Adipose tissue (tissue), 3 donors: ENCODE measurements around the gene C20orf144. TPM values are rescaled to one million over a fixed set of nuclear protein-coding genes. Genes with fewer than 3 reads are reported as not detected.

ENCODE experiments used
- H3K27ac ChIP-seq: one replicate; pipeline ENCODE4 v1.5.1; 2013; ENCODE audit warnings: low read depth, low read length
- WGBS, 3 donors: extraction: QIAGEN DNeasy Blood & Tissue Kit; methylation state at CpG; one replicate each; pipeline ENCODE4 v1.1.7; 2013; 5-methylcytosine and 5-hydroxymethylcytosine counted together
- polyA plus RNA-seq, 3 donors: library from polyadenylated mRNA; stranded (reverse); fragments of 200-250 nt; gene quantifications; one replicate each; pipeline ENCODE4 v1.2.3, GENCODE V29; 2013
- donor health status: healthy with polysubstance abuse.
- donor health status: Bipolar disorder and iron deficiency.
- donor health status: healthy.

The C20orf144 gene
- polyA plus RNA-seq, 3 donors = 0.05 to 0.11 (median 0.06) TPM

DNA sequence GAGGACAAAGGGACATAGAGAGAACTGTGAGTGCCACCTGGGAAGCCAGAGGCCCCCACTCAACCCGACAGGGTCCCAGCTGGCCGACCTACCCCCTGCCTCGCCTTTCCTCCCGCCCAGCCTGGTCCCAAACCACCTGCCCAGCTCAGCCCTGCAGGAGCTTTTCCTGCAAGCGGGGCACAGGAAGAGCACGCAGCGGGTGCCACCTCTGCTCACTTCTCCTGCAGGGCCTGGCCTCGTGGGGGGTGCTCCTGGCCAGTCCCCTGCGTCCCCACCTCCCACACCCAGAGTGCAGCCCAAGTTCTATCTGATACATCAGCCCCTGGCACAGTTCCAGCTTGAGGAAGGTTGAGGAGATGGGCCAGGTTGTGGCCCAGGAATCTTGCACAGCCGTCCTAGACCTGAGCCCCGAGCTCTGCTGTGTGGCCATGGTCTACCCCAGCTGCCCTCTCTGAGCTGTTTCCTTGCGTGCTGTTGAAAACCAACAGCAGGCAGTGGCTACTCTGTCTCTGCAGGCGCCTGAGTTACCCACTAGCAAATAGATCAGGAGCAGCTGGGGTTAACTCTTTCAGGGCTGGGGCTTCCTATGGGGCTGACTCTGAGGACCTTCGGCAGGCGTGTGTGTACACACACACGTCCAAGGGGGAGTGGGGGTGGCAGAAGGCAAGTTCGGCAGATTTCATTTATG, 10.4 kb downstream of the C20orf144 start:
- H3K27ac ChIP-seq = no peak overlapping the region
- WGBS, 3 donors = 58 to 68% (median 61%) methylated on average over 17 of the region's 17 CpGs

DNA sequence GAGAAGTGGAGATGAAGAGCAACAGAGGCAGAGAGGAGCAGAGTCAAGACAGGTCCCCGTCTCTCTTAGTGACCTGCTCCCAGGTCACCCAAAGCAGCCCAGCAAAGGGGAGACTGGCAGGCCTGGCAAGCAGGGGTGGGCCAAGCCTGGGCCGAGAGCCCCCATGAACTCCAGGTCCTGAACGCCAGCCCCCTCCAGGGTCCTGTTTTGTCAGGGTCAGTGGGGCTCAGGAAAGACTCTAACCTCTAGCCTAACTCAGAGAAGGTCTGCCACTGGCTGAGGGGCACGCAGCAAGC, 10.9 kb downstream of the C20orf144 start:
- 56 to 83% (median 77%) methylated on average over 4 of the region's 4 CpGs for WGBS, 3 donors
- no peak overlapping the region for H3K27ac ChIP-seq

DNA sequence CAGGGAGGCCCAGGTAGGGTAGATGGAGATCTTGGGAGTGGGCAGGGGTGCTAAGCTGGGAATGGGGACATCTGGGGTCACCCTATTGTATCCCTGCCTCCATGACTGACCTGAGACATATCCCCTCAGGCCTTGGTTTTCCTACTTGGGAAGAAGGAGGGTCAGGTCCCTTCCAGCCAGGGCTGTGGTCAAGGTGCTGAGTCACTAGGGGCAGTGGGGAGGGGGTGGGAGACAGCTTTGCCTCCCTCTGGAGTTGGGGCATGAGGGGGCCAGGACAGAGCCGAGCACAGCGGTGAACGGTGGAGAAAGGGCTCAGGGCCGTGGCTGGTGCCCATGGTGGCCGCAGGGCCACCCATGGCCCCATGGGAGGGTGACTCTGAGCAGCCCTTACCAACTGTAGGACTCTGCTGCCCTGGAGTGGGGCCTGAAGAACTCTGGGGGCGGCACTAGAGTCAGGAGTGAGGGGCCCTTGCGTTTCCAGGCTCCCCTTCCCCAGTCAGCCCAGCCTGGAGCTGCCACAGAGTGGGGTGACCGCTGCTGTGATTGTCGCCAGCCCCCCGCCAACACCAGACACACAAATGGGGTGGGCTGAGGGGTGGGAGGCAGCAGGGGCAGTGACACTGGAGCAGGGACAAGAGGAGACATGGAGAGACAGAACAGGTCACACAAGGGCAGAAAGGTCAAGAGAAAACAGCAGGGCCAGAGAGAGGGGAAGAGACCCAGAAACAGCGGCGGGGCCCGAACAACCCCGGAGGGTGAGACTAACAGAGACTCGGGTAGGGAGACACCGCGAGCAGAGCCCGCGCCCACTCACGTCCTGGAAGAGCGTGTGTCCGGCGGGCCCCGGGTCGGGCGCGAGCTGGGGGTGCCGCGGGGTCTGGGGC, 11.5 kb downstream of the C20orf144 start:
- 14 to 28% (median 22%) methylated on average over 17 to 29 of the region's 29 CpGs for WGBS, 3 donors

DNA sequence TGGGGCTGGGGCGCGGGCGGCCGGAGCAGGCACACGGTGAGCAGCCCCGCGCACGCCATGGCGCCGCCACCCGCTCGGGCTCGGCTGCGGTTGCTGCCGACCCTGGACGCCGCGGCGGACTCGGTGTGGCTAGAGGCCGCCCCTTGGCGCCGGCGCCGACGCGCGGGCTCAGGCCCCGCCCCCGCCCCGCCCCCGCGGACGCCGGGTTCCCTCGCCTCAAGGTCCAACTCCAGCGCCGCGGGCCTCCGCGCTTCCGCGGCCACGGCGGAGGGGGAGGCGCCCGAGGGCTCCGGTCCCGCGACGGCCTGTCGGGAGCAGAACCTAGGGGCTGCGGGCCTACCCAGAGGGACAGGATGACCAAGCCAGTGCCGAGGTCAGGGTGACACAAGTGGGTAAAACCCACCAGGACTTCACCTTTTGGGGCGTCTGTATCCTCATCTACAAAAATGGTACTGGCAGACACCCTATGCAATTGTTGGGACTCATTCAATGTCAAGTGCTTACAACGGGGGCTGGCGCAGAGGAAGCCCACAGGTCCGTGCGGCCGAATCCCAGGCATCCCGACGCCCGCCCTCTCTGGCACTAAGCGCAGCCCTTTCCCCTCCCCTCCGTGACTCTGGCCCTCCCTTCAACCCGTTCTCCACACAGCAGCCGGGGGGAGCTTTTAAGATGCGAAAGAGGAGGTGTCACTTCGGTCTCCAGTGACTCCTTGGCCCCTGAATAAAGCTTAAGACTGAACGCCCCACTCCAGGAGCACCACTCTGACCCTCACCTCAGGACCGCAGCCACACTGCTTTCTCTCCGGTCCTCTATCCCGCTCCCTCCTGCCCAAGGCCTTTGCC, 12.4 kb downstream of the C20orf144 start, which contains the start of gene NECAB3:
TSS of gene NECAB3 (minus strand) at position 135 of the 842 bp plus-strand sequence. CDS start at position 59, 76 bp downstream.
- peak within 1 kb of the TSS; percentile 75 for H3K27ac ChIP-seq
- WGBS, 3 donors = 5 to 6% (median 5%) methylated on average over 51 to 73 of the region's 73 CpGs

More for the DNA sequence above, 11.5 kb downstream of the C20orf144 start:
- no peak overlapping the region for H3K27ac ChIP-seq

DNA sequence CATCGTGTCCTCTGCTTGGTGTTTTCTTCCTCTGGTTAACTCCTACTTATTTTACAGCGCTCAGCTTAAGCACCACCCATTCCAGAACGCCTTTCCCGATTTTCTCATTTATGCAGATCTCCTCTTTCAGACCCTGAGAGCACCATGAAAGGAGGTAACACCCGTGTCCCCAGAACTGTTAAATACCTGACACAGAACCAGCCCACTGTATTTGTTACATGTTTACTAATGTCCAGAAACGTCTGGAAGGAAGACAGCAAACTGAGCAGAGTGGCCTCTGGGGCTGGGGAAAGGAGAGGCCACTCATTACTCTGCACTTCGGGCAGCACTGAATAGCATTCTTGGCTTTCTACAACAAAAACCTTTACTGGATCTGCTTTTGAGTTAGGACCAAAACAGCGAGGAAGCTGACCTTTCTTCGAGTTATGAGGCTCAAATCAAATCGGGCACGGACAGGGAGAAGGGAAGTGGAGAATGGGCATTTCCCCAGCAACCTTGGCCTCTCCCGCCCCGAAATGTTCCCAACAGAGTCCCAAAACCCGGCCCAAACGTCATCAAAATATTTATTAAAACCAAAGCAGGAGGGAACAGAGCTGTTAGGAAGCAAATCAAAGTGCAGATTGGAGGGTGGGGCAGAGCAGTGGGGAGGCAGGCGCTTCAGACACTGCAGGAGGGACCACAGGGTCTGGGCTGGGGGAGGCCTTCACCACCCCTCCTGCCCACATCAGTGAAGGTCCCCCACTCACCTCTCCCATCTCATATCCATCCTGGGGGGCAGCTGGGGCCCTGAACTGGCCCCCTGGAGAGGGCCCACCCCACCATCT, 13.2 kb downstream of the C20orf144 start:
- WGBS, 3 donors = 44 to 61% (median 52%) methylated on average over 16 of the region's 16 CpGs
- H3K27ac ChIP-seq = peak overlapping the region; percentile 75

DNA sequence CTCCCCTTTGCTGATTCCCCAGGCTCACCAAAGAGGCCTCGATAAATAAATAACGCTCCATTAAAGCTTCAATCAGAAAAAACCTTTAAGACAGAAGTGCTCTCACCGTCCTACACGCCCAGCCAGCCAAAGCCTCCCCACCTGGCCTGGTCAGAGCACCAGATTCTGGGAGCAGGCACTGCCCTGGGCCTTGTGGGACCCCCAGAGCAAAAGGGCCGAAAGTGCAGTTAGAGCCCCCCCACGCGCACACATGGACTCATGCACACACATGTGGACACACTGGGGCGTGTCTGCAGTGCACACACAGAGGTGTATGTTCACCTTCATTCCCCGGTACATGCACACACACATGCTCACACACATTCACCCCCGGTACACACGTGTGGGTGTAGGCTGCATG, 14.0 kb downstream of the C20orf144 start:
- WGBS, 3 donors = 86 to 91% (median 88%) methylated on average over 11 of the region's 11 CpGs

DNA sequence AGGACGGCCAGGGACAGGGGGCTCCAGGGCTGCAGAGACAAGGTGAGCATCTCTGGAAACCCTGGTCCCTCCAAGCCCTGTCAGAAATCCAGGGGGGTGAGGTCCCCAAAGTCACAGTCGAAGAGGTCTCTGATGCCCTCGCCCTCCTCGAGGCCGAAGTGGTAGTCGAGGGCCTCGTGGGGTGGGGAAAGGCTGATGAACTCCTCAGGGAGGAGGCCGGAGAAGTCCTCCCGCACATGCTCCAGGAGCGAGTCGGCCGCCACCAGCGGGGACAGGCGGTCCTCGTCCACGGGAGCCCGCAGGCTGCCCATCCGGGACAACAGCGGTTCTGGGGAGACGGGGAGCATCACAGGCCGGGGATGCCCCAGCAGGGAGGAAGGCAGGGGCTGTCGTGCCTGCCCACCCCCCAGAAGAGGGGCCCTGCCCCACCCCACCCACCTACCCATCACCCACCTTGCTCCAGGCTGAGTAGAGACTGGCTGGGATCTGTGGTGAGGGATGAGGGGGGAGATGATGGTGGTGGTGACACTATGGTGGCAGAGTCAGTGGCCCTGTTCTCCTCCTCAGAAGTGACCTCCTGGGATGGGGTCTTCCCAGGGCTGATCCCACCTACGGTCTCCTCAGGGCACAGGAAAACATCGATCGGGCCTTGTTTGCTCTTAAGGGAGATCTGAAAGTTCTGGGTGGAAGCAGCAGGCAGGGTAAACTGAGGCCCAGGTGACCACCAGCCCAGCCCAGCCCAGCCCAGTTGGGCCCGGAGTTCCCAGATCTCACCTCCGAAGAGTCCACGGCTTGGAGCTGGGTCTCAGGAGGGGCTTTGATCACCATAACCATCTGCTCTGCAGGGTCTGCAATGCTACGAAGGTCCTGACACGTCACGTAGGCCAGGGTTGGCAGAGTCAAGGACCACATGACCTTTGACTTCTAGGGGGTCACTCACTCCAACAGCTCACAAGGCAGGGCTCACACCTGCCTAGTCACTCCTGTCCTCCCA, 14.8 kb downstream of the C20orf144 start:
- WGBS, 3 donors = 89 to 94% (median 92%) methylated on average over 31 of the region's 31 CpGs
- H3K27ac ChIP-seq = no peak overlapping the region

More for the DNA sequence above, 14.0 kb downstream of the C20orf144 start:
- H3K27ac ChIP-seq = peak overlapping the region; percentile 65

DNA sequence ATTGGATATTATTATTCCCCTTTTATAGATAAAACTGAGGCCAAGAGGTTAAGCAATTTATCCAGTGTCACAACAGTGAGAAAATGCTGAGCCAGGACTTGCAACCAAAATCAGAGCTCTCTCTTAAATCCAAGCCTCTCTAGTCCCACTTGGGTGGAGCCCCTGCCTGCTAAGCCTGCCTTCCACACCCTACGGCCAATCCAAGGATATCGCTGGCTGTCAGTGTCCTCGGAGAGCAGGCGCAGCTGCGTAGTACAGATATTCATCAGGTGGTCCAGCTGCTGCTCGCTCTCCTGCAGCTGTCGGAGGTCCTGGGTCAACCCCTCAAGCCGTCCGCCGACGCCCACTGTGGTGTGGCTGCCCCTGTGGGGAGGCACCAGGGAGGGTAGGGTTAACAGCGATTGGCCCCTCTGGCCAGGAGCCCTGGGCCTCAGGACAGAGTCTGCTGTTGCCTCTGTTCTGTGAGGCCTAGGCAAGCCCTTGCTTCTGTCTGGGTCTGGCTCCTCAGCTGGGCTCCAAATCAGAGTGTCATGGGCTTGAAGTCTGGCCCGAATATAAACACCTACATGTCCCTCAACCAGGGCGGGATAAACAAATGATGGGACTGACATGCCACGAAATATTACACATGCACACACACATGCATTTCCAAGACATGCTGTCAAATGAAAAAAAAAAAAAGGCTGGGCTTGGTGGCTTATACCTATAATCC, 16.0 kb downstream of the C20orf144 start:
- no peak overlapping the region for H3K27ac ChIP-seq
- WGBS, 3 donors = 73 to 85% (median 74%) methylated on average over 15 of the region's 15 CpGs

DNA sequence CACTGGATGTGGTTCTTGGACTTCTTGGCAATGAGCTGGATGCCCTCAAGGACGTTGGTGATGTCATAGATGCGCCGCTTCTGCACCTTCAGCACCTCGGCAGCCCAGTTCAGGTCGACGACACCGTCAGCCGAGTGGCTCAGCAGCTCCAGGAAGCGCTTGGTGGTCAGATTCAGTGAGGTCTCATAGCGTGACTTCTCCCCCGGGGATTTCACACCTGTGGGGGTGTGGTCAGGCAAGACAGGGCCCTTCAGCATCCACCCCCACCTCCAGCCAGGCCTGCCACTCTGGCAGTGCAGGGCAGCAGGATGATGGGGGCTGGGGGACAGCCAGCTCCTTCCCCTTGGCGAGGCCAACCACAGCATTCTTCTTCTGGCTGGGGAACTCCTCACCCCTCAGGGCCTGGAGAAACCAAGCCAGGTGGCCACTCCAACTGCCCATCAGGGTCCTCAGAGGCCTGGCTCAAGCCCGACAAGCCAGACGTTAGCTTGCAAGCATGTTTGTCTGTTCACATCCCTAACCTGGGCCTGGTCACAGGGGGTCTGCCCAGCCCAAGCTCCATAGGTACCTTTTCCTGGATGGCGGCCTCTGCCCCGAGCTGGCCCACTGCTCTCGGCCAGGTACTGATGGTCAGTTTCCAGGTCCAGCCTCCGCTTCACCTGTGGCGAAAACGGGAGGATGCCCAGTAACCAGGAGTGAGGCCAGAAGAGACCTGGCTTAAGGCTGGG, 17.8 kb downstream of the C20orf144 start:
- WGBS, 3 donors = 86 to 89% (median 88%) methylated on average over 20 of the region's 20 CpGs
- no peak overlapping the region for H3K27ac ChIP-seq

DNA sequence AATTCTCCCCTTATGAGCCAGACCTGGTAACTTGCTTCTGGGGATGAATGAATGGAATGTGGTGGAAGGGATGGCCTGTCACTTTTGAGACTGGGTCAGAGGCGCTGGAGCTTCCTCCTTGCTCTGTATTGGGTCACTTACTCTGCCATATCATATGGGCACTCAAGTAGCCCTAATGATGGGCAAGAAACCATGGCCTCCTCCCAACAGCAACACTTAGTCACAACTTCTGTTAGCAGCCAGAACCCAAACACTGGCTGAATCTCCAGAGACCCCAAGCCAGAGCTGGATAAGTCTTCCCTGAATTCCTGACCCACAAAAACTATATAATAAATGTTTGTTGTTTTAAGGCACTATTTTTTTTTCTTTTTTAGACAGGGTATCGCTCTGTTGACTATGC, 18.6 kb downstream of the C20orf144 start:
- WGBS, 3 donors = 75 to 97% (median 95%) methylated on average over 2 of the region's 2 CpGs
- H3K27ac ChIP-seq = no peak overlapping the region

DNA sequence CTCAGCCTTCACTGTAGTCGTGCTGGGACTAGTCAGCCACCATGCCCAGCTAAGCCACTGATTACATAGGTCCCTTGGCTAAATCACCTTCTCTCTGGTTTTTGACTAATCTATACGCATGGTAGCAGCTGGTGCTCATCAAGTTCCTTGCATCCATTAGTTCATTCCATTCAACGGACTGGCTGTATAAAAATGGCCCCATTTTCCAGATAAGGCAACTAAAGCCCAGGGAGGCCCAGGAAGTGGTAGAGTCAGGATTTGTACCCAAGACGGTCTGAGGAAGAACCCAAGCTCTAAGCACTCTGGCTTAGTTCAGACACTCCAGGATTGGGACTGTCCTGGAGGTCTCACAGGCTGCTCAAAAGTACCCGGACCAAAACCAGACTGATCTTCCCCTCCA, 19.2 kb downstream of the C20orf144 start:
- H3K27ac ChIP-seq = no peak overlapping the region
- 82 to 91% (median 87%) methylated on average over 5 of the region's 5 CpGs for WGBS, 3 donors

DNA sequence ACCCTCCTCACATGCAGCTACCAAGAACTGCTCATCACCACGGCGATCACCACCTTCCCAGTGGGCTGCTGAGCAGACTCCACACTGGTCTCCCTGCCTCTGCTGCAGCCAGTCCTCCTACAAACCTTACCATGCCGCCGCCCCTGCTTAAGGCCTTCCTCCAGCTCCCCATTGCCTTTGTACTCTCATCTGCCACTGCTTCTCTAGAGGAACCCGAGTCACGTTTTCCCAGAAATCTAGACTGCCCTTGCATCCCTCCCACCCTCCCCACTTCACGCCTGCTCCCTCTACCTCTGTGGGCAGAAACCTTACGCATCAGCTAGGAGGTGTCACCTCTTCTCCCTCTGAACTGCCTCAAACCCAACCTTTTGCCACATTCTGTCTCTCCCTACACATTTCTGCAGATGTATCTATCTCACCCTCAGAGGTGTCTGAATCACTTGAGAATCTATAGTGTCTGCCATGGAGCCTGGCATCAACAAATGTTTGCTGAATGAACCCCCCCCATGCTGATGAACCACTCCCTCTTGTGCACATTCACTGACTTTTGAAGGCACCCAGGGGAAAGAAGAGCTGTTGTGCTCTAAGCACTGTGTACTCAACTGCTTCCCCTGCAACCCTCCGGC, 19.7 kb downstream of the C20orf144 start:
- WGBS, 3 donors = 89 to 92% (median 90%) methylated on average over 9 of the region's 9 CpGs
- H3K27ac ChIP-seq = no peak overlapping the region

DNA sequence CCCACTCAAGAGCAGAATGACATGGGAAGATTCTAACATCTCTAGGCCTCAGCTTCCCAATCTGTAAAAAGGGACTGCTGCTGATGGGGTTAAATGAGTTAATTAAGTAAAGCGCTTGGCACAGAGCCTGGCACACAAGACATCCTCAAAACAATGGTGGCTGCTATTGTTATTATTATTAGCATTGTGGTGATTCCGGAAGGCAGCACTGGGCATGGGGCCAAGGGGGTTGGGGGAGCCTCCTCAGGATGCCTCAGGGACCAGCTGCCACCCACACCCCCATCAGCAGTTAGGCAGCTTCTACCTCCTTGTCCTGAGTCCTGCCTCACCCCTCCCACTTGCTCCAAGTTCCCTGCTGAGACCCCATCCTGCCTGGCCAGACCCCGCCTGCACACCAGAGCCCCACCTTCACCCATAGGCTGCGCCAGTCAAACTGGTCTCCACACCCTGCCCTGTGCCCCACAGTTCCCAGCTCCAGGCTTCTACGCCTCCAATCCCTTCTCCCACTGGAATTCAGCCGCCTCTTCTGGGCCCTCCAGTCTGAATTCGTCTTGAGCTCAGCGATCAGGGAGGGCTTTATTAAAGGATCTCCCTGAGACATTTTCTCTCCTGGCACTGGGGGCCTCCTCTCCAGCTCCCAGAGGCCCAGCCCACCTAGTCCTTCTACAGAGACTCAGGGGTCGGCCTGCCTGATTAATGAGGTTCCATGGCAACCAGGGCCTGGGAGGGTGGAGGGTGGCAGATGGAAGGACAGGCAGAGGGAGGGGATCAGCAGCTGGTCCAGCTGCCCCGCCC, 22.6 kb downstream of the C20orf144 start:
- 37 to 63% (median 46%) methylated on average over 9 to 10 of the region's 10 CpGs for WGBS, 3 donors
- H3K27ac ChIP-seq = no peak overlapping the region

DNA sequence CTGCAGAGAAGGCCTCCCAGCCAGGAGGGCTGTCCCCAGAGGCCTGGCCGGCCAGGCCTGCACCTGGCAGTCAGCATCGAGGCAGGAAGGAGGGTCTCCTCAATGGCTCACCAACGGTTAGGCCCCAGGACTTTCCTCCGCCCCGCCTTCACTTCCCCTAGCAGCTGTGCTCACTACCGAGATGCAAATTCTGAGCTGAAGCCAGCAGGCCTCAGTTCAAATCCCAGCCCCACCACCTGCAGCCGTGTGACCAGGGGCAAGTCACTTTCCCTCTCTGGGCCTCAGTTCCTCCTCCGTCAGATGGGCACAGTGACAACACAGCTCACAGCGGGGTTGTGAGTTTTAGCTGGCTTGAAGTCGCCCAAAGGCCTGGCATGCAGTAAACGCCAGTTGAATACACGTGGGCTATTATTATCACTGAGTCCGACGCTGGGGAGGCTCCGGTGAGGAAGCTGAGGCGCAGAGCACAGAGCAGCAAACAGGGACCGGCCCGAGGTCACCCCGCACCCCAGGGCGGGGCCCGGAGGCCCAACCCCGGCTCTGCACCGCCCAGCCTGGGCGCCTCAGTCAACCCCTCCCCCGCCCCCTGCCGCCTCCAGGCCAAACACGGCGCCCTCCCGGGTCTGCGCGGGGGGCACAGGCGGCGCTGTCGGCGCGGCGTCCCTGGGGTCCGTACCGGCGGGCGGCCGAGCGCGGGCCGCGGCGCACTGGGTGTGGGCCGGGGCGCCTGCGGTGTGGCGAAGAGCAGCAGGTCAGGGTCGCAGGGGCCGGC, 23.4 kb downstream of the C20orf144 start:
- no peak overlapping the region for H3K27ac ChIP-seq
- WGBS, 3 donors = 1 to 4% (median 2%) methylated on average over 26 to 53 of the region's 53 CpGs
